ENCODE data around the gene COPS4. TPM values are rescaled to one million over a fixed set of nuclear protein-coding genes. Genes with fewer than 3 reads are reported as not detected.
"Not testable (repeated sequence)": the region's sequence is repeated elsewhere in the genome, so short reads cannot be mapped to it uniquely, and the experiment has no call there.

COPS4 gene
- total RNA-seq, 1 donor from 2014 or later = 28.5 TPM

DNA sequence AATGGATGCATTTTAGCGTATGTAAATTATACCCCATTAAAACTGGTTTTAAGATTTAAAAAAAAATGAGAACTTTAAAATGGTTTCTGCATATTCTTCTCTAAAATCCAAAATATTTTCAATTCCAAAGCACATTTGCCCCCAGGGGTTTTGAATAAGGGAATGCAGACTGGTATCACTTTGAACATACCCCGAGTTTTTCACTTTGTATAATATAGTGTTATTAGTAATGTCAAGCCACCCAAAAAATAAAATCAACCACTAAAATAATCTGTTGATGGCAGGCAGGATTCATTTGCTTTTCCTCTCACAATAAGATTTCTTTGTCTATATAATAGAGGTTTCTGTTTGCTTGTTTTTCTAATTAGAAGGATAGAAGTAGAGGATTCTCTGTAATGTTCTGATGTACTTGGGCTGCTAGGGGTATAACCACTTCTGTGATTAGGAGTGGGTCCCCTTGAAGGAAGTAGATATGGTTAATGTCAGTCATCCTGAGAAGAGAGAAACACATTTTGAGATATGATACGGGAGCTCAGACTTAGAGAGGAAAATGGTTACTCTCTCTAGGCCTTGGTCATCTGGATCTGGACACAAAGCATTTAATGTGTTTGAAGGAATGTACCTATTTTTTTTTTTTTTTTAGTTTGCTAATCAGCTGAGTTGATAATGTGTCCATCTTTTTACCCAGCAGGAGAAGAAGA, 15.0 kb upstream of the COPS4 start:
- intact Hi-C loops (cut with DNase I) = no loop called here
- ATAC-seq (no peak), DNase-seq (ENCODE audit: low spot score) (no peak)

GRCh38 chr4:83022724-83023450, 12.1 kb upstream of the COPS4 start:
- DNase-seq (ENCODE audit: low spot score) (no peak), ATAC-seq (no peak)
- intact Hi-C loops (cut with DNase I) = no loop called here

GRCh38 chr4:83023599-83023998, 11.4 kb upstream of the COPS4 start:
- ATAC-seq; intact Hi-C loops (cut with DNase I): not testable (repeated sequence)

DNA sequence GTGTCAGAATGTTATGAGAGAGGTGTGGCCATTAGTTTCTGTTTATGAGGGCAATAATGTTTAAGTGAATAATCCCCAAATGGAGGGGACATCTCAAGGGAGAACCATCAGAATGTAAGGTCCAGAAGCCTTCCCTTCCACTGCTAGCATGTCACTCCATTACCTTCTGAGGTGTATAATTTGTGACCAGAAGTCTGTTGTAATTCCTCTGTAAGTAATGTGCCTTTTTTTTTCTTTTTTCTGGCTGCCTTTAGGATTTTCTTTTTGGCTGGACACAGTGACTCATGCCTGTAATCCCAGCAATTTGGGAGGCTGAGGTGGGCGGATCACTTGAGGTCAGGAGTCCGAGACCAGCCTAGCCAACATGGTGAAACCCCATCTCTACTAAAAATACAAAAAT, 10.8 kb upstream of the COPS4 start:
- ATAC-seq (no peak), DNase-seq (ENCODE audit: low spot score) (no peak)
- intact Hi-C loops (cut with DNase I) = no loop called here

More at GRCh38 chr4:83023599-83023998, 11.4 kb upstream of the COPS4 start:
- not testable (repeated sequence) for DNase-seq (ENCODE audit: low spot score)

- intact Hi-C loops (cut with DNase I) = no loop called here
- DNase-seq (ENCODE audit: low spot score) (no peak), ATAC-seq (no peak)
Observed at GRCh38 chr4:83025563-83025962, 9.4 kb upstream of the COPS4 start.

GRCh38 chr4:83028976-83029375, 6.0 kb upstream of the COPS4 start:
- intact Hi-C loops (cut with DNase I) = no loop called here
- no peak for DNase-seq (ENCODE audit: low spot score)
- ATAC-seq = no peak

GRCh38 chr4:83029688-83030087, 5.3 kb upstream of the COPS4 start:
- intact Hi-C loops (cut with DNase I) = no loop called here
- DNase-seq (ENCODE audit: low spot score) (no peak), ATAC-seq (no peak)

DNA sequence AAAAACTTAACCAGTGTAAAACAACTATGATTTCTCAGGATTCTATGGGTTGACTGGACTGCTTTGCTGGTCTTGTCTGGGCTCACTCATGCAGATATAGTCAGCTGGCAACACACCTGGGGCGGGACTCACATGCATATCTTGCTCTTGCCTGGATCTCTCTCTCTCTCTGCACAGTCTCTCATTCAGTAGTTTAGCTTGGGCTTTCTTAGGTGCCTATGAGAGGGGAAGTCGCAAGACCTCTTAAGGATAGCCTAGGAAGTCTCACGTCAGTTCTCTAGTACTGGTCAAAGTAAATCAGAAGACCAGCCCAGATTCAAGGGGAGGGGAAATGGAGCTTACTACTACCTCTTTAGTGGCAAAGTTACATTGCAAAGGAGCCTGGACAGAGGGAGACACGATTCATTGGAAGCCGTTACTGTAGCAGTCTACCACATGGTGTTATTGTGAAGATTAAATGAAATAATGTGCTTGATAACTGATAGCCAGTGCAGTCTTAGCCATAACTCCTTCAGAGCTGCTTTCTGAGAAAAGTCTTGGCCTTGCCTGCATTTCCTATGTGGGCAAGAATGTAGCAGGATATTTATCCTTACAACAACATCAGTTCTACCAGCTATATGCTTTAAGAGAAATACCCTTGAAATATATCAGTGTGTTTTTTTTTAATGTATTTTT, 2.1 kb downstream of the COPS4 start:
- no peak for ATAC-seq
- DNase-seq (ENCODE audit: low spot score) = no peak
- intact Hi-C loops (cut with DNase I) = no loop called here

DNA sequence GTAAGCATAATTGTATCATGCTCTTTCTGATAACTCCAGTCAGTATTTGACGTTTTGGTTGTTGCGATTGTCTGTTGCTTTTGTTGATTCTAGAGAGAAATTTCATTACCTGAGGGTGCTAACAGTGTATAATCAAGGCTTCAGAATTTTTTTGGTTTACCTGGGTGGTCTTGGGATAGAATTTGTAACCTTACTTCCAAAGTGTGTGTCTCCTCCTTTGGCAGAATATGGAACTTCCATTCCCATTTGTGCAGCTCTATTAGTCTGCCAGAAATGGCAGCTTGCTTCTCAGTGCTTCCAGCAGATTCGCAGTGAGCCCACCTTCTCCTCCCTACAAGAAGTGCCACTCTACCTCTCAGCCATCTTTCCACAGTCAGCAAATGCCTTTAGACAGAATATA, 5.3 kb downstream of the COPS4 start:
- ATAC-seq (no peak), DNase-seq (ENCODE audit: low spot score) (no peak)
- intact Hi-C loops (cut with DNase I) = no loop called here

DNA sequence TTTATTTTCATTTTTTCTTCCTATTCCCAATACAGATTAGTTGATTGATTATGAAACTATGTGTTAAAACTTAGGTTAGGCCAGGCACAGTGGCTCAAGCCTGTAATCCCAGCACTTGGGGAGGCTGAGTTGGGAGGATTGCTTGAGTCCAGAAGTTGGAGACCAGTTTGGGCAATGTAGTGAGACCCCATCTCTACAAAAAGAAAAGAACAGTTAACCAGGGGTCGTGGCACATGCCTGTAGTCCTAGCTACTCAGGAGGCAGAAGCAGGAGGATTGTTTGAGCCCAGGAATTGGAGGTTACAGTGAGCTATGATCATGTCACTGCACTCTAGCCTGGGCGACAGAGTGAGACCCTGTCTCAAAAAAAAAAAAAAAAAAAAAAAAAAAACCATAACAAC, 8.2 kb downstream of the COPS4 start:
- ATAC-seq; intact Hi-C loops (cut with DNase I): not testable (repeated sequence)

DNA sequence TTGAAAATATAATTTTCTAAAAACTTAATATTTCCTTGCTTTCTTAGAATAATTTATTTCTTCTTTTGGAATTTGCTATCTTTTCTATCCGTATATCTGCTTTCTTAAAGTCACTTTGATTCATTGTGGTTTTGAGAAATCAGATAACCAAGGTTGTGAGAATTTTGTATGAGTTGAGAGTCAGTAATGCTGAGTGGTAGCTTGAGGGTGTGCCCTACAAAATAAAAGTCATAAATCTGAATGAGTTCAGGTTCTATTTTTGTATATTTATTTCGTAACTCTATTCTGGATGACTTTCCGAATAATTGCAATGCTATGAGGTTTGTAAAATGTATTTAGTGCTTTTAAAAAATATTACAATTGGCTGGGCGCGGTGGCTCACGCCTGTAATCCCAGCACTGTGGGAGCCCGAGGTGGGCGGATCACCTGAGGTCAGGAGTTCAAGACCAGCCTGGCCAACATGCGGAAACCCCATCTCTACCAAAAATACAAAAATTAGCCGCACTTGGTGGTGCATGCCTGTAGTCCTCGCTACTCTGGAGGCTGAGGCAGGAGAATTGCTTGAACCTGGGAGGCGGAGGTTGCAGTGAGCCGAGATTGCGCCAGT, 8.9 kb downstream of the COPS4 start:
- intact Hi-C loops (cut with DNase I) = no loop called here
- DNase-seq (ENCODE audit: low spot score) = no peak
- no peak for ATAC-seq

More for the DNA sequence above, 8.2 kb downstream of the COPS4 start:
- not testable (repeated sequence) for DNase-seq (ENCODE audit: low spot score)

GRCh38 chr4:83046693-83047473, 11.9 kb downstream of the COPS4 start:
- ATAC-seq (no peak), DNase-seq (ENCODE audit: low spot score) (no peak)
- intact Hi-C loops (cut with DNase I) = no loop called here

DNA sequence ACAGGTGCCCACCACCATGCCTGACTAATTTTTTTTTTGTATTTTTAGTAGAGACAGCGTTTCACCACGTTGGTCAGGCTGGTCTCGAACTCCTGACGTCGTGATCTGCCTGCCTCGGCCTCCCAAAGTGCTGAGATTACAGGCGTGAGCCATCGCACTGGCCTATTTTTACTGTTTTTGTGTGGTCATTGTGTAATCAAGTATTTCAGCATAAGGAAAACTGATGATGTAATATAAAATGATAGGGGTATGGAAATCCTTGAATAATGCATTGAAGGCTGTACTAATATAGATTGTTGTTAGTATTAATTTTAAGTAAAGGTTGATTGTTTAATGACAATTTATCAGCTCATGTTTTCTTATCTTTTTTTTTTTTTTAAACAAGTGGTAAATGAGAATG, 13.8 kb downstream of the COPS4 start:
- DNase-seq (ENCODE audit: low spot score); intact Hi-C loops (cut with DNase I); ATAC-seq: not testable (repeated sequence)

GRCh38 chr4:83054928-83055327, 19.9 kb downstream of the COPS4 start:
- intact Hi-C loops (cut with DNase I) = no loop called here
- ATAC-seq (no peak), DNase-seq (ENCODE audit: low spot score) (no peak)

DNA sequence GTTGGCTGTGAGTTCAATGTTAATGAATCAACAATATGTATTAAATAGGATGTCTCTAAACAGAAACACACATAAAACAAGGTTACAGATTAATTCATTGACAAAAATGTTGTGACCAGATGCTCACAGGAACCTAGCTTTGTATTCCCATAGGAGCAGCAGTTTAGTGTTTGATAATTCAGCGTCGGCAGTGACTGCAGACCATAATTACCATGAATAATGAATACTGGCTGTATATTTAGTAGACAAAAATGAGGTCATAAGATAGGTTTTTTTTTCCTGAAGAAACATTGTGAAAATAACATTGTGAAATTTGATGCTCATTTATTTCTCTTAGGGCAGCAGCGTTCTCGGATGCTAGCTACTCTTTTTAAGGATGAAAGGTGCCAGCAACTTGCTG, 27.8 kb downstream of the COPS4 start:
- intact Hi-C loops (cut with DNase I) = no loop called here
- DNase-seq (ENCODE audit: low spot score) = no peak
- ATAC-seq = no peak

DNA sequence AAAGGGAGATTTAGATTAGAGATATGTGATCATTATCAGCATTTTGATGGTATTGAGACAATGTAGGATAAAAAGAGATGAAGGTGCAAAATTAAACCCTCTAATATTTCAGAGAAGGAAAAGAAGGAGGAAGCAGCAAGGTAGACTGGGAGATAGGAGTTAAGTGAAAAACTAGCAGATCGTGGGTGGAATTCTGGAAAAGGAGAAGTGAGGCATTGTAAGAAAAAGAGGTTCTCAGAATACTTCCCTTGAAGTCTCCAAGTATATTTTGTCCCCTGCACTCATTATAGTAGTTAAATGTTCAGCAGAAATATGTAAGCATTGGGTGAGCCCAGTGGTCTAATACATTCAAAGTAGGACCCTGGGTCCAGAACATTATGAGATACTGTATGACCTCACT, 30.3 kb downstream of the COPS4 start:
- ATAC-seq = no peak
- intact Hi-C loops (cut with DNase I) = no loop called here
- no peak for DNase-seq (ENCODE audit: low spot score)

- intact Hi-C loops (cut with DNase I) = no loop called here
- ATAC-seq = no peak
- no peak for DNase-seq (ENCODE audit: low spot score)
Observed at GRCh38 chr4:83067058-83067639, 32.2 kb downstream of the COPS4 start.

DNA sequence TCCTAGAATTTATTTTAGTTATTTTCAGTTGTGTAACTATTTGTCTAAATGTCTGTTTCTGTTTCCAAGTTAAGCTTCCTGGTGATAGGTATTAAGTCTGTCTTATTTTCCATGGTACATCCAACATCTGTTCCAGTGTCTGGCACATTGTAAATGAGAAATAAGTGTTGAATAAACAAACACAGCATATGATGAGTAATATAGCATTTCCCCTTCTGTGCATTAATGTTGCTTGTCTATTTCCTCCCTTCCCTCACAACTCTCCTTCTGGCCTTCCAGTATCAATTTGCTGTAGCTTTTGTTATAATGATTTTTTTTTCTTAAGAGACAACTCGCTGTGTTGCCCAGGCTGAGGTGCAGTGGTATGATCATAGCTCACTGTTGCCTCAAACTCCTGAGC, 36.1 kb downstream of the COPS4 start:
- no peak for DNase-seq (ENCODE audit: low spot score)
- no peak for ATAC-seq
- intact Hi-C loops (cut with DNase I) = loop anchor here (10.0 kb wide), 1 partner anchor 204 kb away; no protein-coding TSS in a partner anchor

Data from sciatic nerve (tissue), 2 donors.